Measurements from ENCODE around the gene YWHAE.
A peak's percentile ranks its signal among the peaks of the same experiment; 100 is the strongest.
"Not testable (repeated sequence)": the region's sequence is repeated elsewhere in the genome, so short reads cannot be mapped to it uniquely, and the experiment has no call there.

YWHAE gene

DNA sequence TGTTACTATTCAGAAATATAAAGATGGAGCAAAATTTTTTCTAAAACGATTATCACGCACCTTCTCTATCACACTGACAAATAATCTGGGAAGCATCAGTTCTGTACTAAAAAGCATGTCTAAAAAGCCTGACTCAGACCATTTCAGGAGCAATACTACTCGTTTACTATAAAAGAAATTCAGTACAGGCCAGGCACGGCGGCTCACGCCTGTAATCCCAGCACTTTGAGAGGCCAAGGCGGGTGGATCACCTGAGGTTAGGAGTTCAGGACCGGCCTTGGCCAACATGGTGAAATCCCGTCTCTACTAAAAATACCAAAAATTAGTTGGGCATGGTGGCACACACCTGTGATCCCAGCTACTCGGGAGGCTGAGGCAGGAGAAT is 21.6 kb downstream of the YWHAE start:
- intact Hi-C loops (cut with DNase I); DNase-seq: not testable (repeated sequence)

- no peak for DNase-seq
- intact Hi-C loops (cut with DNase I): no loop called here
These were observed 22.7 kb downstream of the YWHAE start for GRCh38 chr17:1377334-1377733.

- DNase-seq: no peak
- intact Hi-C loops (cut with DNase I): no loop called here
These were observed 24.0 kb downstream of the YWHAE start for GRCh38 chr17:1376061-1376460.

- DNase-seq: peak in 1 of 42 donors; percentile 12
- intact Hi-C loops (cut with DNase I): no loop called here
These were observed 24.4 kb downstream of the YWHAE start for GRCh38 chr17:1375615-1376014.

- intact Hi-C loops (cut with DNase I): no loop called here
These were observed 25.4 kb downstream of the YWHAE start for GRCh38 chr17:1374431-1375177.

GRCh38 chr17:1373707-1374237 is 26.2 kb downstream of the YWHAE start:
- intact Hi-C loops (cut with DNase I): no loop called here
- DNase-seq: no peak

More at GRCh38 chr17:1374431-1375177, 25.4 kb downstream of the YWHAE start:
- no peak for DNase-seq

DNA sequence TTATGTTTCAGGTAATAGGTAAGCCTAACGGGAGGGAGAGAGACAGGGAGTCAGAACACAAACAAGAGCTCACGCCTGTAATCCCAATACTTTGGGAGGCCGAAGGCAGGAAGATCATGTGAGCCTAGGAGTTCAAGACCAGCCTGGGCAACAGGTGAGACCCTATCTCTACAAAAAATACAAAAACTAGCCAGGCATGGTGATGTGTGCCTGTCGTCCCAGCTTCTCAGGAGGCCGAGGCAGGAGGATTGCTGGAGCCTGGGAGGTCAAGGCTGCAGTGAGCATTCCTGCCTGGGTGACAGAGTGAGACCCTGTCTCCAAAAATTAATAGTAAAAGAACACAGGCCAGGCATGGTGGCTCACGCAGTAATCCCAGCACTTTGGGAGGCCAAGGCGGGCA is 27.4 kb downstream of the YWHAE start:
- intact Hi-C loops (cut with DNase I): no loop called here
- no peak for DNase-seq

GRCh38 chr17:1371893-1372590 is 28.0 kb downstream of the YWHAE start:
- intact Hi-C loops (cut with DNase I): no loop called here
- peak in 1 of 42 donors; percentile 3 for DNase-seq

DNA sequence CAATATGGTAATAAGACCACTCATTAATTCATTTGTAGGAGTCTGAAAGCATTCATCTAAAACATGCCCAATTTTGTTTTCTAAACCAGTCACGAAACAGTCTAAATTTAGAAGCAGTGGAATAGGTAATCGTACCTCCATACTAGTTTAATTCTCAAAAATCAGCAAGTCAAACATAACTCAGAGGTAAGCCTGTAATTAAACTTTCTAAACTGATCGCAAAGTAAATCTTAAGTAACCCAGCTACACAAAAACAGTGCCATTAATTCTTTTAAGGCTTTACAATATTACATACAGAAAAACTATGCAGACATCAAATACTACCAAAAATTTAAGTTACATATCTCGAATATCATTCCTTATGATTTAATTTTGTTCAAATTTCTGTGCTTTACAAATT is 31.4 kb downstream of the YWHAE start:
- DNase-seq: no peak
- intact Hi-C loops (cut with DNase I): loop anchor here (10.0 kb wide), 1 partner anchor 86 kb away; the partner anchor contains the start of gene CRK

- intact Hi-C loops (cut with DNase I): loop anchor here (2.0 to 10.0 kb wide), 2 partner anchors 87 to 149 kb away; partner anchors contain the start of genes CRK and INPP5K
- peak in 1 of 42 donors; percentile 10 for DNase-seq
These were observed 32.7 kb downstream of the YWHAE start for GRCh38 chr17:1367351-1367745.

- intact Hi-C loops (cut with DNase I): loop anchor here (2.0 to 10.0 kb wide), 2 partner anchors 89 to 151 kb away; partner anchors contain the start of genes CRK and INPP5K
- DNase-seq: peak in 1 of 42 donors; percentile 11
These were observed 33.8 kb downstream of the YWHAE start for GRCh38 chr17:1366234-1366633.

DNA sequence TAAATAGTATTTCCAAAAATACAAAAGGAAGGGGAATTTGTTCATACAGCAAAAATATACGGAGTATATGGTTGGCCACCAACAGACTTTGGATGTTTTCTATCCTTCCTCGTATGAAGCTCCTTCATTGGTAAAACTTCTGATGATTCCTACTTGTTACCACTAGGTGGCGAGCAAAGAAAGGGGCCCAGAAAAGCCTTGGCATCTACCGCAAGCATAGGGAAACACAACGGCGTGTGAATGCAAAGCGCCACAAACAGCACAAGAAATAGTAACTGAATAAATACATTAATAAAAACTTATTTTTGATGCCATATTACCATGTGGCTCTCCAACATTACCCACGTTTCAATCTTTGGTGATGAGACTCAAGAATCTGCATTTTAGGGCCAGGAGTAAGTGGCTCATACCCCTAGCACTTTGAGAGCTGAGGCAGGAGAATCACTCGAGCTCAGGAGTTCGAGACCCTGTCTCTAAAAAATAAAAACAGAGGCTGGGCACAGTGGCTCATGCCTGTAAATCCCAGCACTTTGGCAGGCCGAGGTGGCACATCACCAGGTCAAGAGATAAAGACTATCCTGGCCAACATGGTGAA is 34.5 kb downstream of the YWHAE start:
- peak in 41 of 42 donors; percentile 25 to 86 (median 59) for DNase-seq
- intact Hi-C loops (cut with DNase I): loop anchor here (2.0 to 10.0 kb wide), 2 partner anchors 89 to 151 kb away; partner anchors contain the start of genes CRK and INPP5K

GRCh38 chr17:1362964-1363363 is 37.1 kb downstream of the YWHAE start:
- peak in 2 of 42 donors; percentile 16 to 33 for DNase-seq
- intact Hi-C loops (cut with DNase I): loop anchor here (10.0 kb wide), 1 partner anchor 92 kb away; the partner anchor contains the start of gene CRK

GRCh38 chr17:1362065-1362848 is 37.8 kb downstream of the YWHAE start:
- DNase-seq: peak in 17 of 42 donors; percentile 17 to 62 (median 29)
- intact Hi-C loops (cut with DNase I): loop anchor here (10.0 kb wide), 1 partner anchor 93 kb away; the partner anchor contains the start of gene CRK

- intact Hi-C loops (cut with DNase I): loop anchor here (10.0 kb wide), 1 partner anchor 94 kb away; the partner anchor contains the start of gene CRK
- DNase-seq: peak in 12 of 42 donors; percentile 7 to 73 (median 28)
These were observed 39.0 kb downstream of the YWHAE start for GRCh38 chr17:1360975-1361374.

DNA sequence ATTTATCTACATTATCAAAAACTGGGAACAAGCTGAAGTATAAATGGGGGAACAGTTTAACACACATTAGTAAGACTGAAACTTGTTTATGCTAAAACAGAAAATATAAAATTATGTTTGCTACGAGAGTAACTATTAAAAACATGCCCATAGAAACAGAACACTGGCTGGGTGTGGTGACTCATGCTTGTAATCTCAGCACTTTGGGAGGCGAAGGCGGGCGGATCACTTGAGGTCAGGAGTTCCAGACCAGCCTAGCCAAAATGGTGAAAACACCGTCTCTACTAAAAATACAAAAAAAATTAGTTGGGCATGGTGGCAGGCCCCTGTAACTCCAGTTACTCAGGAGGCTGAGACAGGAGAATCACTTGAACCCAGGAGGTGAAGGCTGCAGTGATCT is 39.7 kb downstream of the YWHAE start:
- not testable (repeated sequence) for DNase-seq
- intact Hi-C loops (cut with DNase I): loop anchor here (10.0 kb wide), 1 partner anchor 94 kb away; the partner anchor contains the start of gene CRK

DNA sequence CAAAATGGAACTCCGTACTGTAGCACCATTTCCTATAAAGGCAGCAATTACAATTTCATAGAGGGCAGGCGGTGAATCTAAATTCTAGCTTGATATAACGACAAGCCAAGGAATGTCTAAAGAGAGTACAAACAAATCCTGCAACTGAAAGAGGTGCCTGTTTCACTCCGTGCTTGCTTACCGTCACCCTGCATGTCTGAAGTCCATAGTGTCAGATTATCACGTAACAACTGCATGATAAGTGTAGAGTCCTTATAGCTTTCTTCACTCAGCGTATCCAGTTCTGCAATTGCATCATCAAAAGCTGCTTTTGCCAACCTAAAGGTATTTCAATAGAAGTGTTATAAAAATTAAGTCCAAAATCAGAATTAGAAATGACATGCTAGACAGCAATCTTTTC is 46.0 kb downstream of the YWHAE start:
- DNase-seq: no peak
- intact Hi-C loops (cut with DNase I): no loop called here

DNA sequence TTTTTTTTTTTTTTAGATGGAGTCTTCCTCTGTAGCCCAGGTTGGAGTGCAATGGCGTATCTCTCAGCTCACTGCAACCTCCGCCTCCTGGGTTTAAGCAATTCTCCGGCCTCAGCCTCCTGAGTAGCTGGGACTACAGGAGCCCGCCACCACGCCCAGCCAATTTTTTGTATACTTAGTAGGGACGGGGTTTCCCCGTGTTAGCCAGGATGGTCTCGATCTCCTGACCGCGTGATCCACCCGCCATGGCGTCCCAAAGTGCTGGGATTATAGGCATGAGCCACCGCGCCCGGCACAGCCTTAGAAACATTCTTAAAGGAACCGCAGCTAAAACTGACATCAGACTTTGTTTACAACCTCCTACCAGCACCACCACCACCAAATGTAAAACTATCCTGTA is 47.5 kb downstream of the YWHAE start:
- DNase-seq; intact Hi-C loops (cut with DNase I): not testable (repeated sequence)

Measured in head of caudate nucleus (tissue), 42 donors.